T-helper 1 cell treated with Interleukin-12 subunit alpha and Interleukin-12 subunit beta and Interleukin-4 antibody, amounts not matched to agents 30 ng/mL and 1 ng/mL, for 36 hours (primary cell): ENCODE data around the gene TTF2. TPM values are rescaled to one million over a fixed set of nuclear protein-coding genes. Genes with fewer than 3 reads are reported as not detected.

Source experiments
- intact Hi-C: fragments of 100-400 bp; cut with micrococcal nuclease; formaldehyde crosslinking; loops from one replicate; pipeline ENCODE4 v1.15.1; 2024
- total RNA-seq: library from RNA; stranded (reverse); gene quantifications from 2 replicates; pipeline ENCODE4 v1.2.3, GENCODE V29; 2022

TTF2 gene
- 83.2 and 83.7 TPM in 2 replicates for total RNA-seq

- intact Hi-C loops: loop anchor here (1.0 to 10.0 kb wide), 23 partner anchors 35 to 923 kb away; partner anchors contain the start of genes CD2, GDAP2, IGSF3 and TRIM45
Observed at GRCh38 chr1:117059678-117060440, at the start of gene TTF2. Gene TTF2, plus strand, starts transcription at chr1:117060326. Its CDS starts 21 bp downstream, at chr1:117060347.

GRCh38 chr1:117011334-117011733 is 48.8 kb upstream of the TTF2 start:
- intact Hi-C loops: no loop called here

GRCh38 chr1:117013309-117013858 is 46.7 kb upstream of the TTF2 start:
- intact Hi-C loops: no loop called here

- intact Hi-C loops: no loop called here
Observed at GRCh38 chr1:117014209-117014608, 45.9 kb upstream of the TTF2 start.

- intact Hi-C loops: no loop called here
Observed at GRCh38 chr1:117015724-117016123, 44.4 kb upstream of the TTF2 start.

- intact Hi-C loops: no loop called here
Observed at GRCh38 chr1:117017062-117017461, 43.1 kb upstream of the TTF2 start.

- intact Hi-C loops: no loop called here
Observed at GRCh38 chr1:117017648-117018047, 42.5 kb upstream of the TTF2 start.

GRCh38 chr1:117020526-117021156 is 39.5 kb upstream of the TTF2 start:
- intact Hi-C loops: no loop called here

GRCh38 chr1:117022114-117022513 is 38.0 kb upstream of the TTF2 start:
- intact Hi-C loops: no loop called here

GRCh38 chr1:117025568-117025967 is 34.6 kb upstream of the TTF2 start:
- intact Hi-C loops: no loop called here

- intact Hi-C loops: no loop called here
Observed at GRCh38 chr1:117026361-117026760, 33.8 kb upstream of the TTF2 start.

GRCh38 chr1:117029685-117030084 is 30.4 kb upstream of the TTF2 start:
- intact Hi-C loops: no loop called here

GRCh38 chr1:117030271-117030877 is 29.8 kb upstream of the TTF2 start:
- intact Hi-C loops: no loop called here

- intact Hi-C loops: no loop called here
Observed at GRCh38 chr1:117032266-117032665, 27.9 kb upstream of the TTF2 start.

GRCh38 chr1:117032681-117033539 is 27.2 kb upstream of the TTF2 start:
- intact Hi-C loops: no loop called here

GRCh38 chr1:117033772-117034171 is 26.4 kb upstream of the TTF2 start:
- intact Hi-C loops: no loop called here

- intact Hi-C loops: no loop called here
Observed at GRCh38 chr1:117034791-117035290, 25.3 kb upstream of the TTF2 start.

- intact Hi-C loops: no loop called here
Observed at GRCh38 chr1:117036018-117036461, 24.1 kb upstream of the TTF2 start.

- intact Hi-C loops: no loop called here
Observed at GRCh38 chr1:117037802-117038201, 22.3 kb upstream of the TTF2 start.

GRCh38 chr1:117038236-117038635 is 21.9 kb upstream of the TTF2 start:
- intact Hi-C loops: no loop called here

- intact Hi-C loops: no loop called here
Observed at GRCh38 chr1:117044217-117044616, 15.9 kb upstream of the TTF2 start.
